IPS-11a (cell line): ENCODE results near the gene TMEM217.

Source experiments
- H3K4me3 ChIP-seq: one replicate; pipeline ENCODE4 v1.5.1; 2013; ENCODE audit warnings: low read depth, low read length, control low read depth

Gene TMEM217

GRCh38 chr6:37244430-37245310, 13.3 kb downstream of the TMEM217 start:
- H3K4me3 ChIP-seq, result no peak overlapping the region

DNA sequence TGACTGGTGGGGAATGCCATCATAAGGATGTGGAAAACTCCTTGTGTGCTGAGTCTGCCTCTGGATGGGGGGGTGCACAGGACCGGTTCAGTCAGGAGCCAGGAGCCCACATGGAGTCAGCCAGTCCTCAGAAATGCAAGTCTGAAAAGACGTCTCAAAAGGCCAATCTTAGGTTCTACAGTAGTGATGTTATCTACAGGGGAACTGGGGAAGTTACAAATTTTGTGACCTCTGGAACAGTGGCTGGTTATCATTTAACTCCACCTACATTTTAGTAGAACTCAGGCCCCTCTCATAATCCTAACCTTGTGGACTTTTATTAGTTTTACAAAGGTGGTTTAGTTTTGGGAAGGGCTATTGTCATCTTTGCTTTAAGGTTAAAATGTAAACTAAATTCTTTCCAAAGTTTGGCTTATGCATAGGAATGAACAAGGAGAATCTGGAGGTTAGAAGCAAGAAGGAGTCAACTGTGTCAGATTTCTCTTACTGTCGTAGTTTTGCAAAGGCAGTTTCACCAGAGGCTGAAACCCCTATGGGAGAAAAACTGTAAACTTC, 14.1 kb downstream of the TMEM217 start:
- no peak overlapping the region for H3K4me3 ChIP-seq

DNA sequence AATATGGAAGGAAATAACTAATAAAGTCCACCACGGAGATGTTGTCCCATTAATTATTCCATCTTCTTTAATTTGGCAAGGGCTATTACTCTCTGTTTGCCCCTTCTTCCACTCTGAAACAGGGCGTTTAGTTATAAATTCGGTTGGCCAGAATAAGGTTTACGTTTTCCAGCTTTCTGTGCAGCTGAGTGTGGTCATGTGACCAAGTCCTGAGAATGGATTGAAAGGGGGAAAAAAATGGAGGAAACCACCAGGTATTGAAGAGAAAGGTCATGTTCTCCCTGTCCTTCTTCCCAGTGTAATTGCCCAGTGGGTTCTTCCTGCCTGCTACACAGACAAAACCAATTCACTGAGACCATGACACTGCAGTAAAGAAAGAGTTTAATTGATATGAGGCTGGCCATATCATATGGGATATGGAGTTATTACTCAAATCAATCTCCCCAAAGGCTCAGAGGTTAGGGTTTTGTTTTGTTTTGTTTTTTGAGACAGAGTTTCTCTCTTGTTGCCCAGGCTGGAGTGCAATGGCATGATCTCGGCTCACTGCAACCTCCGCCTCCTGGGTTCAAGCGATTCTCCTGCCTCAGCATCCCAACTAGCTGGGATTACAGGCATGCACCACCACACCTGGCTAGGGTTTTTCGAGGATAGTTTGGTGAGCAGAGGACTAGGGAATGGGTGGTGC, 14.7 kb downstream of the TMEM217 start:
- H3K4me3 ChIP-seq, result no peak overlapping the region

DNA sequence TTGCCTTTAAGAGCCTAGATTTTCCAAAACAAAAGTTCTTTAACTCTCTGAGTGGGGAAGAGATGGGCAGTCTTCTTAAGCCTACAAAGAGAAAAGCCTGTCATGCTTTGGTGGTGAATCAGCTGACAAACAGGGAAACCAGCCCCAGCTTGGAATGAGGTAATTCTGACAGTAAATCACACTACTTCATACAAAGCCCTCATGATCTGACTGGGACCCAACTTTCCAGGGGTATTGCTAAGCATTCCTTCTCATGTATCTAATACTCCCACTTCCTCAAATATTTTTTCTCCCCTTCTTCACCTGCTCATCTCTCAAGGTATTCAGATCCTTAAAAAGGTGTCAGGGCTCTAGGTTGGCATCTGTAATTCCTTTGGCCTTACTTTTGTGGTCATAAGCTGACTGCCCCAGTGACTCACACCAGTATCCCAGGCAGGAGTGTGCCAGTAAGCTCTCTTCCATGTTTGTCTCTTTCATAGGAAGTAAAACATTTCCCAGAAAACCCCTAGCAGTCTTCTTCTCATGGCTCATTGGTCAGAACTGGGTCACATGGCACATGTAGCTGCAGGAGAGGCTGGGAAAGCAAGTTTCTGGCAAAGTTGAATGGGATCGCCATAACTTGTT, 15.4 kb downstream of the TMEM217 start:
- no peak overlapping the region for H3K4me3 ChIP-seq

DNA sequence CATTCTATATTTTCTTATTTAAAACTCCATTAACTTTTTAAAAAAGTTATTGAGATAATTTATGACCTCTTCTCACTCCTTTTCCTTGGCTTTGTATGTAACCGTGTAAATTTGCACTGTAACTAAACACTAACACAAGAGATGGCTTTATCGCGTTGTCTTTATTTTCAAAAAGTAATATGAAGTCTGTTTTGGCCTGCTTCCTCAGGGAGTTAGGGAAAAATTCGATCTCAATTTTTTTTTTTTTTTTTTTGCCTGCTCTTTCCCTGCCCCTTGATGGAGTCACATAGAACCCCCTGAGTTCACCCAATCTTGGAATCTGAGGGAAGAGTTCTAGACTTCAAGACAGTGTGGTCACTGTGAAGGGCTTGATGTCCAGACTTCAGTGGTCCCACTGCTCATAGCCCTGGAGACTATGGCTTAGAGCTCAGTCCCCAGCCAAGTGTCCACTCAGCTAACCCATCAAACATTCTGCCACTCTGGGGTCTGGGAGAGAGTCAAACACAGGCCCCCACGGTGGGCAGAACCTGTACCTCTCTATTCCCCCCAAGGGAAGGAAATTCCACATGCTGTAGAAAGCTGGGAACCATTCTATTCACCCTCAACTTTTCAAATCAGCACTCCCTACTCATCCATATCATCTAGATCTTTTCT, 16.0 kb downstream of the TMEM217 start:
- H3K4me3 ChIP-seq, result no peak overlapping the region

GRCh38 chr6:37241131-37241530, 16.8 kb downstream of the TMEM217 start:
- no peak overlapping the region for H3K4me3 ChIP-seq

DNA sequence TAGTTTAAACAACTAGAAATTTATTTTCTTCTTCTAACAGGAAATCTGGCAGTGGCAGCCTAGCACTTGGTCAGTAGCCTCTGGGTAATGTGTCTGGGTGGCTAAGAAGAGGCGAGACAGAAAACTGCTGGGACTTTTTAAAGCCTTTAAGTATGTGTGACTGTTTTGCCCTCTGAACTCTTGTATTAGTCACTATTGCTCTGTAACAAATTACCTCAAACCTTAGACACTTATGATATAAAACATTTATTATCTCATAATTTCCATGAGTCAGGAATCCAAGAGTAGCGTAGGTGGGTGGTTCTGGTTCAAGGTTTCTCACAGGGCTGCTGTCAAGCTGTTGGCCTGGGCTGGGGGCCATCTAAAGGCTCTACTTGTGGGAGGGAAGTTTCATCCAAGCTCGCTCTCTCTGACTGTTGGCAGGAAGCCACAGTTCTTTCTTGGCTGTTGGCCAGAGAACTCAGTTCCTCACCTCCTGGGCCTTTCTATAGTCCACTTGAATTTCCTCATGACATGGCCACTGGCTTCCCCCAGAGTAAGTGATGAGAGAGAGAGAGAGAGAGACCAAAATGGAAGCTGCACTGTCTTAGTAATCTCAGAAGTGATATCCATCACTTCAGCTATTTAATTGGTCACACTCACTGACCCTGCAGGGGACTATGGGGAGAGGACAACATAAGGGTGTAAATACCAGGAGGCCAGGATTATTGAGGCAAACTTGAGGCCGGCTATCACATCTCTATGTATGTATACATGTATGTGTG, 17.8 kb downstream of the TMEM217 start:
- no peak overlapping the region for H3K4me3 ChIP-seq

- no peak overlapping the region for H3K4me3 ChIP-seq
Measured at GRCh38 chr6:37239526-37239925, 18.4 kb downstream of the TMEM217 start.

GRCh38 chr6:37238381-37238780, 19.6 kb downstream of the TMEM217 start:
- H3K4me3 ChIP-seq, result no peak overlapping the region

GRCh38 chr6:37237789-37238188, 20.2 kb downstream of the TMEM217 start:
- H3K4me3 ChIP-seq, result no peak overlapping the region

- H3K4me3 ChIP-seq, result no peak overlapping the region
Measured at GRCh38 chr6:37236921-37237320, 21.0 kb downstream of the TMEM217 start.

GRCh38 chr6:37233541-37233940, 24.4 kb downstream of the TMEM217 start:
- no peak overlapping the region for H3K4me3 ChIP-seq

DNA sequence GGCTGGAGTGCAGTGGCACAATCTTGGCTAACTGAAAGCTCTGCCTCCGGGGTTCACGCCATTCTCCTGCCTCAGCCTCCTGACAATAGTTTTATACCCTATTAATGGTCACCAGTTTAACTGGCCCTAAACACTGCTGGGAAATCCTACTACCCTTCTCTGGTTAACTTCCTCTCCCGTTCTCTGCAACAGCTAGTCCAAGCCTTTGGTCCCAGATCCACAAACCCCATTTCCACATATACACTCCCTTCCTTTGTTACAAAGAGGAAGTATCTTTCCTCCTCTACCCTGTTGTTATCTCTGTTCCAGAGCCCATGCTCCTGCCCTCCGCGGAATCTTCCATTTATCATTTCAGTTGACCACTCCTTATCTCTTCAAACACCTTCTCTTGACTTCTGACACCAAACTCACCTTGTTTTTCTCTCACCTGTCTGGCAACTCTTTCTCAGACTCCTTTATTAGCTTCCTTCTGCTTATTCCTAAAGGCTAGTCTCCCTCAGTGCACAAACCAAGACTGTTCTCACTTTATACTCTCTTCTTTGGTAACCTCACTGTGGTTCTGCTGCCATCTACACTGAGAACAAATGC, 25.4 kb downstream of the TMEM217 start:
- no peak overlapping the region for H3K4me3 ChIP-seq

GRCh38 chr6:37230104-37230503, 27.8 kb downstream of the TMEM217 start:
- no peak overlapping the region for H3K4me3 ChIP-seq

- H3K4me3 ChIP-seq, result no peak overlapping the region
Measured at GRCh38 chr6:37225350-37226169, 32.4 kb downstream of the TMEM217 start.

GRCh38 chr6:37222992-37223391, 35.0 kb downstream of the TMEM217 start:
- no peak overlapping the region for H3K4me3 ChIP-seq

DNA sequence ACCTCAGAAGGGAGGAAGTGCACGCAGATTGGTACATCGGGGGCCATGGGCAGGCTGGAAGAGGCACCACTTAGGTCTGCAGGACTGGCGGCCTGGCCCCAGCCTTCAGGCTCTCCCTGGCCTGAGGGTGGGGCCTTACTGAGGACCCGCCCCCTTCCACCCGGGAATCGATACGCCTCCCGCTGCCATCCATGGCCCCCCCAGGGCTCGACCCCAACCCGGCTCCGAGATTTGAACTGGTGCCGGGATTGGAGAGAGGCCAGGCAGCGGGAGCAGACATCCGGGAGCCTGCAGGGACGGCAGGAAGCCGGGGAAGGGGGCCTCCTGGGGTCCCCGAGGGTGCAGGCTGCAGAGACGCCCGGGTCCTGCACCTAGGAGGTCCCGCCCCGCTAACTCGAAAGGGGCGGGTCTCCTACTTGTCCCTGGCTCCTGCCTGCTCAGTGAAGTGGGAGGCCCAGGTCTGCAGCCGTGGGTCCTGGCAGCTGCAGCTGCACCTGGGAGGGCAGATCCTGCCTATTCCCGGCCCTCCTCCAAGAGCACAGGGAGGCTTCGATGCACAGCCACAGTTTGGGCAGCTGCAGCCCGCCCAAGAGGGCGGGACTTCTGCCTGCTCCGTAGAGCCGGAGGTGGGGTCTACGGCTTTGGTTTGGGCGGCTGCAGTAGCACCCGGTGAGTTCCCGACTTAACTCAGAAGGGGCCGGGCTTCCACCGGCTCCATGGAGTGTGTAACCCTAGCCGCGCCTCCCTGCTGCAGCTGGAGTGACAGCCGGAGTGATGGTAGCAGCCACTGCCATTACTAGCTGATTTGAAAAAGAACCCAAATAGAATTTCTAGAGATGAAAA, 35.6 kb downstream of the TMEM217 start:
- H3K4me3 ChIP-seq, result peak overlapping the region; percentile 66

DNA sequence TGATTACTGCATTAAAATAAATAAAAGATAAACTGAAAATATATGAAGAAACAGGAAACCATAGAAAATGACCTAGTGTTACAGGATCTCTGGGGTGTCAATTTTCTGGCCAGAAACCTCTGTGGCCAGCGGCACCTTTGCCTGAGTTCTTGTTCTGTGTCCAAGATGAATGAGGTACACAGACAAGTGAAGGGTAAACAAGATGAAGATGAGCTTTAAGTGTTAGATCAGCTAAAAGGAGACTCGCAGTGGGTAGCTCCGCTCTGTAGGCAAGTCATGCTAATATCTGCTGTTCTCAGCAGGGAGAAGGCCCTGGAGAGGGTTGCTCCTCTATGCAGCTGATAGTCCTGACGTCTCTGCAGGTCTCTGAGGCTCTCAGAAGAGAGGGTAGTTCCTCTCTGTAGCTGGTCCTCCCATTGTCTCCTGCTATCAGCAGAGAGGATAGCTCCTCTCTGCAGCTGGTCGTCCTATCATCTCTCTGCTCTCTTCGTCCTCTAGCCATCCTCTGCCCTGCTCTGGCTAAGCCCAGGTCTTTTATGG, 36.3 kb downstream of the TMEM217 start:
- peak overlapping the region; percentile 66 for H3K4me3 ChIP-seq
